Neuron (in vitro differentiated cells): ENCODE results near the gene NARF.

Experiments used
- H2AFZ ChIP-seq: one replicate; pipeline ENCODE4 v1.6.1; 2013; ENCODE audit warnings: low read depth, mild to moderate bottlenecking, inconsistent platforms, low read length, moderate library complexity
- H3K27me3 ChIP-seq: one replicate; pipeline ENCODE4 v1.6.1; 2013; ENCODE audit warnings: low read length; ENCODE audit not compliant: insufficient read depth
- H3K36me3 ChIP-seq: one replicate; pipeline ENCODE4 v1.6.1; 2013; ENCODE audit warnings: low read length; ENCODE audit not compliant: insufficient read depth
- H3K4me1 ChIP-seq: one replicate; pipeline ENCODE4 v1.6.1; 2013; ENCODE audit warnings: low read length; ENCODE audit not compliant: insufficient read depth
- H3K4me3 ChIP-seq: 2 replicates; pipeline ENCODE4 v1.5.1; 2013; ENCODE audit warnings: mild to moderate bottlenecking, low read length, moderate library complexity
- H3K9me3 ChIP-seq: one replicate; pipeline ENCODE4 v1.6.1; 2013; ENCODE audit warnings: low read length

NARF gene

GRCh38 chr17:82436601-82437324 lies 21.8 kb upstream of the NARF start:
- Histone ChIP-seq H3K27me3 (no peaks in the 10 kb centered on the region), H3K4me3 (no peak overlapping the region), H3K9me3 (no peaks in the 10 kb centered on the region), H3K4me1 (no peaks in the 10 kb centered on the region), H3K36me3 (peaks cover 14% of the 10 kb centered on the region), H2AFZ (no peak overlapping the region)

- Histone ChIP-seq H3K9me3 (no peaks in the 10 kb centered on the region), H3K4me1 (no peaks in the 10 kb centered on the region), H3K27me3 (no peaks in the 10 kb centered on the region), H3K4me3 (no peak overlapping the region), H3K36me3 (peaks cover 16% of the 10 kb centered on the region), H2AFZ (no peak overlapping the region)
These were observed 21.2 kb upstream of the NARF start for GRCh38 chr17:82437325-82437668.

- H3K4me3 ChIP-seq, result no peak overlapping the region
These were observed 19.9 kb upstream of the NARF start for GRCh38 chr17:82438401-82439193.

GRCh38 chr17:82439194-82439828 lies 19.2 kb upstream of the NARF start:
- no peak overlapping the region for H2AFZ ChIP-seq
- no peak overlapping the region for H3K4me3 ChIP-seq
- no peaks in the 10 kb centered on the region for H3K4me1 ChIP-seq
- peaks cover 29% of the 10 kb centered on the region for H3K36me3 ChIP-seq
- no peaks in the 10 kb centered on the region for H3K9me3 ChIP-seq
- no peaks in the 10 kb centered on the region for H3K27me3 ChIP-seq

More at GRCh38 chr17:82438401-82439193, 19.9 kb upstream of the NARF start:
- no peaks in the 10 kb centered on the region for H3K4me1 ChIP-seq
- no peaks in the 10 kb centered on the region for H3K9me3 ChIP-seq
- H3K36me3 ChIP-seq, result peaks cover 26% of the 10 kb centered on the region
- no peak overlapping the region for H2AFZ ChIP-seq
- no peaks in the 10 kb centered on the region for H3K27me3 ChIP-seq

- H3K9me3 ChIP-seq, result no peaks in the 10 kb centered on the region
- H3K4me1 ChIP-seq, result no peaks in the 10 kb centered on the region
- H2AFZ ChIP-seq, result no peak overlapping the region
- no peaks in the 10 kb centered on the region for H3K27me3 ChIP-seq
- H3K4me3 ChIP-seq, result no peak overlapping the region
- peaks cover 34% of the 10 kb centered on the region for H3K36me3 ChIP-seq
These were observed 18.6 kb upstream of the NARF start for GRCh38 chr17:82439829-82440365.

GRCh38 chr17:82440469-82440981 lies 18.0 kb upstream of the NARF start:
- Histone ChIP-seq H2AFZ (no peak overlapping the region), H3K9me3 (no peaks in the 10 kb centered on the region), H3K36me3 (peaks cover 38% of the 10 kb centered on the region), H3K27me3 (no peaks in the 10 kb centered on the region), H3K4me1 (no peaks in the 10 kb centered on the region), H3K4me3 (no peak overlapping the region)

GRCh38 chr17:82440991-82441627 lies 17.4 kb upstream of the NARF start:
- Histone ChIP-seq H3K9me3 (no peaks in the 10 kb centered on the region), H3K4me3 (no peak overlapping the region), H3K27me3 (no peaks in the 10 kb centered on the region), H3K36me3 (peaks cover 40% of the 10 kb centered on the region), H3K4me1 (no peaks in the 10 kb centered on the region), H2AFZ (no peak overlapping the region)

- Histone ChIP-seq H3K9me3 (no peaks in the 10 kb centered on the region), H2AFZ (no peak overlapping the region), H3K4me3 (no peak overlapping the region), H3K36me3 (peaks cover 36% of the 10 kb centered on the region), H3K27me3 (no peaks in the 10 kb centered on the region), H3K4me1 (no peaks in the 10 kb centered on the region)
These were observed 16.7 kb upstream of the NARF start for GRCh38 chr17:82441691-82442487.

GRCh38 chr17:82442643-82443464 lies 15.7 kb upstream of the NARF start:
- Histone ChIP-seq H3K4me1 (no peaks in the 10 kb centered on the region), H3K36me3 (peaks cover 34% of the 10 kb centered on the region), H3K9me3 (no peaks in the 10 kb centered on the region), H2AFZ (no peak overlapping the region), H3K27me3 (no peaks in the 10 kb centered on the region), H3K4me3 (no peak overlapping the region)

- Histone ChIP-seq H3K4me1 (no peaks in the 10 kb centered on the region), H3K27me3 (no peaks in the 10 kb centered on the region), H3K36me3 (peaks cover 37% of the 10 kb centered on the region), H3K9me3 (no peaks in the 10 kb centered on the region), H2AFZ (no peak overlapping the region), H3K4me3 (no peak overlapping the region)
These were observed 14.9 kb upstream of the NARF start for GRCh38 chr17:82443465-82444283.

- H3K36me3 ChIP-seq, result peaks cover 40% of the 10 kb centered on the region
- peaks cover 3% of the 10 kb centered on the region for H3K4me1 ChIP-seq
- no peaks in the 10 kb centered on the region for H3K27me3 ChIP-seq
- no peak overlapping the region for H2AFZ ChIP-seq
- H3K4me3 ChIP-seq, result no peak overlapping the region
- no peaks in the 10 kb centered on the region for H3K9me3 ChIP-seq
These were observed 14.2 kb upstream of the NARF start for GRCh38 chr17:82444284-82444893.
